Measurements from ENCODE around the gene ABHD14A. TPM values are rescaled to one million over a fixed set of nuclear protein-coding genes. Genes with fewer than 3 reads are reported as not detected.
A peak's percentile ranks its signal among the peaks of the same experiment; 100 is the strongest.

The ABHD14A gene
- total and polyA plus RNA-seq, 5 donors from 2014 or later: 12.7 to 137 (median 93.2) TPM

DNA sequence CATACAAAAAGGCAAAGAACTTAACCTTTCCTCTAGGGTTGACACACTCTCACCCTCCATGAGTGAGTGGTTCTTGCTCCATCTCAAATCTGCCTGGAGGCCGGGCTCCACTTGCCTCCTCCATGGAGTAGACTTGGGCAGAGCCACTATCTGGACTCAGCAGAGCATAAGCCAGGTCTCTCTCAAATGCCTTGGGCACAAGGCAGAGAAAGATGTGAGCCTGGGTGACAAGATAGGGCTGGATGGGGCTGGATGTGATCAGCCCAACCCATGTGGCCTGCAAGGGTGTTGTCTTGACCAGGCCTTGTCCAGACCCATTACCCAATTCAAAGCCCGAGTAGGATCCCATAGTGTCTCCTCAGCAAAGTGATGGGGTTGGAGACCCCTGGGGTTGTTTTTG, 25.0 kb downstream of the ABHD14A start:
- Mint-ChIP-seq H3K36me3 (peaks cover 6% of the 10 kb centered on the region), H3K4me3 (peak overlapping the region in 1 of 4 donors; percentile 40)

DNA sequence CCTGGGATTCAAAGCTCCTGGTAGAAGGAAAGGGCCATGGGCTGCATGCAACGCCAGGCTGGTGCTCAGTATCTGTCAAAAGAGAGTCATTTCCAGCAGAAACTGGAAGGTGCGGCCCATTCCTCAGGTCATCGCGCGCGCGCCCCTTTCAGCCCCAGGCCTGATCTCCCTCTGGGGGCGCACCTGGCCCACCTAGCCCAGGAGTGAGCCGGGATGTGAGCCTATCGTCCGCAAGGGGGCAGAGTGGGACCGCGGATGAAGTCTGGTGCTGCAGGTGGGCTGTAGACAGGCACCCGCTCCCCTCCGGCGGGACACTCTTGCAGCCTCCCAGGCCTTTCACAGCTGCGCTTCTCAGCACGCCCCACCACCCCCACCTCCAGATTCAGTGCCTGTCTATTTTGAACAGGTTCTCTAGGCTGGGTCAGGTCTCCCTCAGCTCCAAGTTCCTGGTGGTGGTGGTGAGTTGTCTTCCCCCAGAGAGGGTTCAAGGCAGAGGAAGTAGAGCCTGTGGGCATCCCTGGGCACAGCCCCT, 26.6 kb downstream of the ABHD14A start:
- Histone ChIP-seq H3K9me3 (ENCODE audit: control insufficient read depth in 2 of 2, low read length in 2 of 2) (no peaks in the 10 kb centered on the region), H3K4me1 (ENCODE audit: control insufficient read depth, insufficient read depth, low read length, poor library complexity, severe bottlenecking) (peaks cover 16% of the 10 kb centered on the region), H3K27ac (ENCODE audit: insufficient read depth, low read length, poor library complexity, severe bottlenecking) (no peak overlapping the region), H3K36me3 (ENCODE audit: control insufficient read depth, insufficient read depth, low read length) (no peaks in the 10 kb centered on the region), H3K4me3 (ENCODE audit: low read depth, low read length) (no peak overlapping the region), H3K27me3 (ENCODE audit: control insufficient read depth, insufficient read depth, low read length) (no peaks in the 10 kb centered on the region)
- DNase-seq: peak; percentile 80 to 85 (median 82)
- Mint-ChIP-seq H3K36me3 (no peaks in the 10 kb centered on the region), H3K4me3 (peak overlapping the region in 3 of 4 donors; percentile 8 to 63 (median 28)), H3K27ac (peak overlapping the region in 1 of 3 donors; percentile 7), H3K9me3 (no peaks in the 10 kb centered on the region), H3K27me3 (peaks cover 17% of the 10 kb centered on the region), H3K4me1 (peaks cover 0 to 24% (median 5%) of the 10 kb centered on the region in 4 donors)
- ATAC-seq (ENCODE audit: low read depth in 2 of 2): peak; percentile 93 to 94

More for the DNA sequence above, 25.0 kb downstream of the ABHD14A start:
- Mint-ChIP-seq H3K27me3 (peaks cover 17% of the 10 kb centered on the region), H3K9me3 (no peaks in the 10 kb centered on the region), H3K27ac (no peak overlapping the region), H3K4me1 (peaks cover 0 to 25% (median 14%) of the 10 kb centered on the region in 4 donors)
- peaks cover under 1% of the 10 kb centered on the region for H3K36me3 ChIP-seq (ENCODE audit: control insufficient read depth, insufficient read depth, low read length)
- no peaks in the 10 kb centered on the region for H3K9me3 ChIP-seq (ENCODE audit: control insufficient read depth in 2 of 2, low read length in 2 of 2)
- DNase-seq: no peak
- ATAC-seq (ENCODE audit: low read depth in 2 of 2): no peak
- H3K27me3 ChIP-seq (ENCODE audit: control insufficient read depth, insufficient read depth, low read length): no peaks in the 10 kb centered on the region
- no peak overlapping the region for H3K27ac ChIP-seq (ENCODE audit: insufficient read depth, low read length, poor library complexity, severe bottlenecking)
- H3K4me1 ChIP-seq (ENCODE audit: control insufficient read depth, insufficient read depth, low read length, poor library complexity, severe bottlenecking): peaks cover 17% of the 10 kb centered on the region
- no peak overlapping the region for H3K4me3 ChIP-seq (ENCODE audit: low read depth, low read length)

DNA sequence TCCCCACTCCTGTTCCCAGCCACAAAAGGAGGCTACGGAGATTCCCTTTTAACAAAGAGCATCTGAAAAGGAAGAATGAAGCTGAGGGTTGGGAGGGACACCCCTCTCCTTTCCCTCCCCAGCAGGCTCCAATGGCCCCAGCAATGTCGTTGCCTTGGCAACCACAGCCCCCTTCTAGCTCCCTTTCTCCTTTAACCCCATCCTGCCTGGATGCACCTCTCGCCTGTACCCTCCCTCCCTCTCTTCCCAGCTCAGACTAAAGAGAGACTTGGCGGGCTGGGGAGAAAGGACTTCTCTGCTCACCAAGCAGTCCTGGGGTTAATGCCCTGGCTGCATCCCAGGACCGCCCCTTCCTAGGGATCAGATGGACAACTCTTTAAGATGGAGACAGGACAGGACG, 27.9 kb downstream of the ABHD14A start:
- H3K4me3 ChIP-seq (ENCODE audit: low read depth, low read length): no peak overlapping the region
- H3K27me3 Mint-ChIP-seq: peaks cover 17% of the 10 kb centered on the region
- H3K4me3 Mint-ChIP-seq: no peak overlapping the region
- no peaks in the 10 kb centered on the region for H3K27me3 ChIP-seq (ENCODE audit: control insufficient read depth, insufficient read depth, low read length)
- H3K4me1 ChIP-seq (ENCODE audit: control insufficient read depth, insufficient read depth, low read length, poor library complexity, severe bottlenecking): peaks cover 16% of the 10 kb centered on the region
- H3K36me3 Mint-ChIP-seq: no peaks in the 10 kb centered on the region
- peaks cover 0 to 21% (median 5%) of the 10 kb centered on the region in 4 donors for H3K4me1 Mint-ChIP-seq
- no peak overlapping the region for H3K27ac ChIP-seq (ENCODE audit: insufficient read depth, low read length, poor library complexity, severe bottlenecking)
- no peaks in the 10 kb centered on the region for H3K9me3 Mint-ChIP-seq
- H3K27ac Mint-ChIP-seq: no peak overlapping the region
- DNase-seq (no peak), ATAC-seq (ENCODE audit: low read depth in 2 of 2) (no peak)
- H3K36me3 ChIP-seq (ENCODE audit: control insufficient read depth, insufficient read depth, low read length): no peaks in the 10 kb centered on the region
- no peaks in the 10 kb centered on the region for H3K9me3 ChIP-seq (ENCODE audit: control insufficient read depth in 2 of 2, low read length in 2 of 2)

DNA sequence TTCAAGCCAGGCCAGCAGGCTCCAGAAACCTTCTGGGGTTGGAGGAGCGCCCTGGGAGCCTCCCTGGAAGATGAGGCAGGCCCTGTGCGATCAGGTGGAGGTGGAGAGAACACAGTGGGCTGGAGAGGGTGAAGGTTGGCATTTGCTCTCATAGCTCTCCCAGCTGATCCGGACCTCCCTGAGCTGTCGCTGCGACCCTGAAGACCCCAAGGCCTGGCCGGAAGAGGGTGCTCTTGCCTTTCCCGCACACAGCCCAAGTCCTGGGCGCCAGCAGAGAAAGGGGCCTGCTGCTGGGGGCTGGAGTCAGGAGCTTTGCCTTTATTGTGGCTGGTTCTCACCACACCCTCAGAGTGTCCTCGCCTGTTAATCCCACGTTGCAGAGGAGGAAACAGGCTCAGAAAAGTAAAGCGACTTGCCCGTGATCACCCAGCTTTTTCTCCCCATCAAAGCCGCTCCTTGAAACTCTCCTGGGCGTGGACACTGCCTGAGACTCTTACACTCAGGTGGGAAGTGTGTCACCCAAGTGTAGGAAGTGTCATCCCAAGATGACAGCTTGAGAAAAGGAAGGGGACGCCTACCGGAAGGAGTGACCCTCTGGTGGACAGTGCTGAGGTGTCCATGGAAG, 29.4 kb downstream of the ABHD14A start:
- Histone ChIP-seq H3K9me3 (ENCODE audit: control insufficient read depth in 2 of 2, low read length in 2 of 2) (no peaks in the 10 kb centered on the region), H3K36me3 (ENCODE audit: control insufficient read depth, insufficient read depth, low read length) (no peaks in the 10 kb centered on the region), H3K4me3 (ENCODE audit: low read depth, low read length) (no peak overlapping the region), H3K27me3 (ENCODE audit: control insufficient read depth, insufficient read depth, low read length) (no peaks in the 10 kb centered on the region), H3K27ac (ENCODE audit: insufficient read depth, low read length, poor library complexity, severe bottlenecking) (no peak overlapping the region), H3K4me1 (ENCODE audit: control insufficient read depth, insufficient read depth, low read length, poor library complexity, severe bottlenecking) (peaks cover 16% of the 10 kb centered on the region)
- no peak overlapping the region for H3K4me3 Mint-ChIP-seq
- DNase-seq: no peak
- H3K36me3 Mint-ChIP-seq: no peaks in the 10 kb centered on the region
- peaks cover 10% of the 10 kb centered on the region for H3K27me3 Mint-ChIP-seq
- ATAC-seq (ENCODE audit: low read depth in 2 of 2): no peak
- peaks cover 0 to 21% (median 5%) of the 10 kb centered on the region in 4 donors for H3K4me1 Mint-ChIP-seq
- H3K27ac Mint-ChIP-seq: no peak overlapping the region
- H3K9me3 Mint-ChIP-seq: no peaks in the 10 kb centered on the region

DNA sequence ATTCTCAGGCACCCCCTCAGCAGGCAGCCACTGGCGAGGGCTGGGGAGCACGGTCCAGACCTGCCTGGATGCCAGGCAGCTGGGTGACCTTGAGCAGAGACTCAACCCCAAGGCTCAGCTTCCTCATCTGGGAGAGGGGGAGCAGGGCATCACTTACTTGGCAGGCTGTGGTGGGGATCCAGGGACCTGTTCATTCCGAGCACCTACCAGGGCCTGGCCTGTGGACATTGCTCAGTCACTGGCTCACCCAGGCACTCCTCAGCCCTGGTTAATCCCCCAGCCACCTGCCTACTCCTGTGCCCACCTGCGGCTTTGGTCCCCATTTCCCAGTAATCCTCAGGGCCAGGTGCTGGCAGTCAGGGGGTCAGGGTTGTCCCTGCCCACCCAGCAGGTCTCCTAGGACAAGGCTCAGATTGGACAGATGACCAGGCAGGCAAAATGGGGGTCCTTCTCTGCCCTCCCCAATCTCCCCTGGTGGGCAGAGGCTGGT, 30.1 kb downstream of the ABHD14A start:
- no peaks in the 10 kb centered on the region for H3K36me3 Mint-ChIP-seq
- no peak for DNase-seq
- Histone ChIP-seq H3K4me3 (ENCODE audit: low read depth, low read length) (no peak overlapping the region), H3K36me3 (ENCODE audit: control insufficient read depth, insufficient read depth, low read length) (no peaks in the 10 kb centered on the region), H3K27me3 (ENCODE audit: control insufficient read depth, insufficient read depth, low read length) (no peaks in the 10 kb centered on the region), H3K4me1 (ENCODE audit: control insufficient read depth, insufficient read depth, low read length, poor library complexity, severe bottlenecking) (peaks cover 16% of the 10 kb centered on the region), H3K9me3 (ENCODE audit: control insufficient read depth in 2 of 2, low read length in 2 of 2) (no peaks in the 10 kb centered on the region), H3K27ac (ENCODE audit: insufficient read depth, low read length, poor library complexity, severe bottlenecking) (no peak overlapping the region)
- no peaks in the 10 kb centered on the region for H3K9me3 Mint-ChIP-seq
- H3K4me1 Mint-ChIP-seq: peaks cover 0 to 21% (median 5%) of the 10 kb centered on the region in 4 donors
- H3K27me3 Mint-ChIP-seq: peaks cover 5% of the 10 kb centered on the region
- no peak overlapping the region for H3K4me3 Mint-ChIP-seq
- H3K27ac Mint-ChIP-seq: no peak overlapping the region
- ATAC-seq (ENCODE audit: low read depth in 2 of 2): no peak

DNA sequence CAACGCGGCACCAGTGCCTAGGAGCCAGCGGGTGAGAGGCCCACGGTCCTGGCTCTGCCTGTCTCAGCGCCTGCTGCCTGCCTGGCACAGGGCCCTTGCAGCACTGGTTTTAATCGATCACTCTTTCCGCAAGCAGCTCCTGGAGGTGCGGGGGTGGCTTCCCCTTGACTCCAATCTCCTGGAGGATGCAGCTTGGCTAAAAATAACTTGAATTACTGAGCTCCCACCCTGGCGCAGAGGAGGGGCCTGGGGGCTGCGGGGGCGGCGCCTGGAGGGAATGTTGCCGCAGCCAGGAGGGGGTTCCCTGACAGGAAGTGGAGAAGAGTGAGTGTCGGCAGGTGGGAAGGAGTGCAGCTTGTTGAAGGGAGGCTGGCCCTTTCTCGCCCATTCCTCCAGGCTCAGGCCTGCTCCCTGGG, 30.7 kb downstream of the ABHD14A start:
- Mint-ChIP-seq H3K36me3 (no peaks in the 10 kb centered on the region), H3K9me3 (no peaks in the 10 kb centered on the region)

DNA sequence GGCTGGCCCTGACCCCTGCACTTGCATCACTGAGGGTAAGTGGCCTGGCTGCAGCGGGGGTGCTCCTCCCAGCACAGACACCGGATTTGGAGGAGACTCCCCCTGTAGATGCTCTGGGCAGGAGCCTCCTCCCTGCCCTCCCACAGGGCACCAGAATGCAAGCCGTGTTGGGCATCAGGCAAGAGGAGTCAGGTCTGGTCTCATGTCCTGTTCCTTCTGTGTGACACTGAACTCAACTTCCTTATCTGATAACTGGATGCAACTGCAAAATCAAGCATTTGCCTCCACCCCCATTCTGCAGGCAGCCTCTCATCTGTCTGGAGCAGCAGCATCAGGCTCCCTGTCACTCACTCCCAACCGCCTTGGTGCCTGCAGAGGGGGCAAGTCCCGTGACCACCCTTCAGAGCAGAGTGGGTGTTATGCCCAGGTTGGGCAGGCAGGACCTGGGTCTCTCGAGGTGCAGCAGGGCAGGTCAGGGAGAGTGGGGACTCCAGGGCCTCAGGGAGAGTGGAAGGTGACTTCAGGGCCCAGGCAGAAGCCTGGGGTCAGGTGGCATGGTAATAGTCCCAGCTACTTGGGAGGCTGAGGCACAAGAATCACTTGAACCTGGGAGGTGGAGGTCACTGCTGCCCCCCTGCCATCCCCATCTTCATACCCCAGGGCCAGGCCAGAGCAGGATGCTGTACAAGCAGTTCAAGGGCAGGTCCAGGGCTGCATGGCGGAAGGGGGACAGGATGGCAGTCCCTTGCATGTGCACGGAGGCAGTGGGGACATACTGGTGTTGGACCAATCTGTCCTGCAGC, 31.4 kb downstream of the ABHD14A start:
- Mint-ChIP-seq H3K9me3 (peaks cover 0 to 1% (median 0%) of the 10 kb centered on the region in 7 donors), H3K4me3 (no peak overlapping the region), H3K27ac (no peak overlapping the region), H3K4me1 (peaks cover 0 to 23% (median 4%) of the 10 kb centered on the region in 4 donors), H3K36me3 (no peaks in the 10 kb centered on the region), H3K27me3 (peaks cover 4% of the 10 kb centered on the region)
- Histone ChIP-seq H3K27ac (ENCODE audit: insufficient read depth, low read length, poor library complexity, severe bottlenecking) (no peak overlapping the region), H3K4me3 (ENCODE audit: low read depth, low read length) (no peak overlapping the region), H3K36me3 (ENCODE audit: control insufficient read depth, insufficient read depth, low read length) (no peaks in the 10 kb centered on the region), H3K27me3 (ENCODE audit: control insufficient read depth, insufficient read depth, low read length) (no peaks in the 10 kb centered on the region), H3K9me3 (ENCODE audit: control insufficient read depth in 2 of 2, low read length in 2 of 2) (no peaks in the 10 kb centered on the region), H3K4me1 (ENCODE audit: control insufficient read depth, insufficient read depth, low read length, poor library complexity, severe bottlenecking) (peaks cover 15% of the 10 kb centered on the region)
- DNase-seq: no peak
- no peak for ATAC-seq (ENCODE audit: low read depth in 2 of 2)

More for the DNA sequence above, 30.7 kb downstream of the ABHD14A start:
- no peaks in the 10 kb centered on the region for H3K9me3 ChIP-seq (ENCODE audit: control insufficient read depth in 2 of 2, low read length in 2 of 2)
- no peak overlapping the region for H3K4me3 ChIP-seq (ENCODE audit: low read depth, low read length)
- peaks cover 16% of the 10 kb centered on the region for H3K4me1 ChIP-seq (ENCODE audit: control insufficient read depth, insufficient read depth, low read length, poor library complexity, severe bottlenecking)
- Mint-ChIP-seq H3K4me3 (no peak overlapping the region), H3K4me1 (peaks cover 0 to 23% (median 5%) of the 10 kb centered on the region in 4 donors), H3K27me3 (peaks cover 5% of the 10 kb centered on the region), H3K27ac (peak overlapping the region in 1 of 3 donors; percentile 43)
- no peaks in the 10 kb centered on the region for H3K36me3 ChIP-seq (ENCODE audit: control insufficient read depth, insufficient read depth, low read length)
- no peak for ATAC-seq (ENCODE audit: low read depth in 2 of 2)
- no peak overlapping the region for H3K27ac ChIP-seq (ENCODE audit: insufficient read depth, low read length, poor library complexity, severe bottlenecking)
- H3K27me3 ChIP-seq (ENCODE audit: control insufficient read depth, insufficient read depth, low read length): no peaks in the 10 kb centered on the region
- no peak for DNase-seq
